ENCODE measurements around the gene LMBR1.
"Not testable (repeated sequence)": the region's sequence is repeated elsewhere in the genome, so short reads cannot be mapped to it uniquely, and the experiment has no call there.

Gene LMBR1

GRCh38 chr7:156903232-156903909 lies 10.4 kb upstream of the LMBR1 start:
- no peak for DNase-seq (ENCODE audit: low spot score)

DNA sequence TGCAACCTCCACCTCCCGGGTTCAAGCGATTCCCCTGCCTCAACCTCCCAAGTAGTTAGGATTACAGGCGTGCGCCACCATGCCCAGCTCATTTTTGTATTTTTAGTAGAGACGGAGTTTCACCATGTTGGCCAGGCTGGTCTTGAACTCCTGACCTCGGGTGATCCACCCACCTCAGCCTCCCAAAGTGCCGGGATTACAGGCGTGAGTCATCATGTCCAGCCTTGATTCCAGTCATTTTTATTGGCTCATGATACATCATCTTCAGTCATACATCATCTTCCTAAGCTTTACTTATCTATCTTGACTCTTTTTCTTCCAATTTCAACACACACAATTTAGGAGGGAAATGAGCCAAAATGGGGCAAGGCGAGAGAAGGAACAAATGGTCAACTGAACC lies 7.1 kb upstream of the LMBR1 start:
- not testable (repeated sequence) for DNase-seq (ENCODE audit: low spot score)

GRCh38 chr7:156898938-156899337 lies 6.0 kb upstream of the LMBR1 start:
- no peak for DNase-seq (ENCODE audit: low spot score)

GRCh38 chr7:156897673-156898072 lies 4.7 kb upstream of the LMBR1 start:
- no peak for DNase-seq (ENCODE audit: low spot score)

DNA sequence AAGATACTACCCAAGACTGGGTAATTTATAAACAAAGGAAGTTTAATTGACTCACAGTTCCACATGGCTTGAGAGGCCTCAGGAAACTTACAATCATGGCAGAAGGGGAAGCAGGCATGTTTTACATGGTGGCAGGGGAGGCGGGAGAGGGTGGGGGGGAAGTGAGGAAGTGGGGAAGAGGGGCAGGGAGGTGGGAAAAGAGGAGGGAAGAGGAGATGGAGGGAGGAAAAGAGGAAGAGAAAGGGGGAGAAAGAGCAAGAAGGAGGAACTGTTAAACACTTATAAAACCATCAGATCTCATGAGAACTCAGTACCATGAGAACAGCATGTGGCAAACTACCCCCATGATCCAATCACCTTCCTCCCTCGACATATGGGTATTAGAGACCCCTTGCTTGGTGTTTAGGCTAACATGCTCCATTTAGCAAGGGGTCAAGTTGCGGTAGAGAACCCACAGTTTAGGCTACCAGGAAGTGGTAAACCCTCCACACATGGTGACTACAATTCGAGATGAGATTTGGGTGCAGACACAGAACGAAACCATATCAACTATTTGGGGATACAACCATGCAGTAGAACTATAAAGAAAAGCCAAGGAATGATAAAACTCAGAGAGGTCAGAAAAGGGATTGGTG lies 3.5 kb upstream of the LMBR1 start:
- no peak for DNase-seq (ENCODE audit: low spot score)

DNA sequence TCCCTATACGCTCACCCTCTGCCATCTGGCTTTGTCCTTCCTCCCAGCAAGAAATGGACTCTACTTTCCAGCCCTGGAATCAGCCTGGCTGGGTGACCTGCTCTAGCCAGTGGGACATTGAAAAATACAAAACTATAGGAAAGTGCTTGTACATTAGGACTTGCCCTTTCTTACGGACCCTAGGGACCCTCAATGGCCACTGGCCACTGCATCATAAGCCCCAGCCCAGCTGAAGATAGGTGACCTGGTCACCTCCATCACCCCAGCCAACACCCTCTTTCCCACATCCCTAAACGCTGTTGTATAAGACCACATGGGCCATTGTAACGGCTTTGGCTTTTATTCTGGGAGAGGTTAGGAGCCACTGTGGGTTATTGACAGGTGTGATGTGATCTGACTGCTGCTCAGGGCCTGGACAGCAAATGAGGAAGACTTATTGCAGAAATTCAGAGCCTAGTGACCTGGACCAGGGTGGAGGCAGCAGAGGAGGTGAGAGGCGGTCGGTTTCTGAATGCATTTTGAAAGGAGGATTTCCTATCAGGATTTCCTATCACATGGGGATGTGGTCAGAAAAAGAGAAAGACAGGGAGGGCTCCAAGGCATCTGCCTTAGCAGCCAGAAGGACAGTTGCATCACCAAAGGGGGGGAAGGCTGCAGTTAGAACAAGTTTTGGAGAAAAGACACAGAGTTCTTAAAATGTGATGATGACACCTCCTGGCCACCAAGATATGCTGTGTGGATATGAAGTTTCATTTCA lies 2.2 kb upstream of the LMBR1 start:
- no peak for DNase-seq (ENCODE audit: low spot score)

- no peak for DNase-seq (ENCODE audit: low spot score)
These were observed 742 bp downstream of the LMBR1 start for GRCh38 chr7:156892081-156892800.

DNA sequence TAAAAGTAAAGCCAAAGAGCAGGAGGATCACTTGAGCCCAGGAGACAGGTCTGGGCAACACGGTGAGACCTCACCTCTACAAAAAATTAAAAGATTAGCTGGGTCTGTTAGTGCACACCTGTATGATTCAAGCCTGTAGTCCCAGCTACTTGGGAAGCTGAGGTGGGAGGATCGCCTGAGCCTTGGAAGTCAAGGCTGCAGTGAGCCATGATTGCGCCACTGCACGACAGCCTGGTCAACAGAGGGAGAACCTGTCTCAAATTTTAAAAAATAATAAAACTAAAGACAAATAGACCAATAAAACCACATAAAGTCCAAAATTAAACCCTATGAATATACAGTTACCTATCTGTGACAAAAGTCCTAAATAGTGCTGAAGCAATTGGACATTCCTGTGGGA lies 3.2 kb downstream of the LMBR1 start:
- DNase-seq (ENCODE audit: low spot score) = no peak

- DNase-seq (ENCODE audit: low spot score) = no peak
These were observed 3.9 kb downstream of the LMBR1 start for GRCh38 chr7:156889089-156889488.

DNA sequence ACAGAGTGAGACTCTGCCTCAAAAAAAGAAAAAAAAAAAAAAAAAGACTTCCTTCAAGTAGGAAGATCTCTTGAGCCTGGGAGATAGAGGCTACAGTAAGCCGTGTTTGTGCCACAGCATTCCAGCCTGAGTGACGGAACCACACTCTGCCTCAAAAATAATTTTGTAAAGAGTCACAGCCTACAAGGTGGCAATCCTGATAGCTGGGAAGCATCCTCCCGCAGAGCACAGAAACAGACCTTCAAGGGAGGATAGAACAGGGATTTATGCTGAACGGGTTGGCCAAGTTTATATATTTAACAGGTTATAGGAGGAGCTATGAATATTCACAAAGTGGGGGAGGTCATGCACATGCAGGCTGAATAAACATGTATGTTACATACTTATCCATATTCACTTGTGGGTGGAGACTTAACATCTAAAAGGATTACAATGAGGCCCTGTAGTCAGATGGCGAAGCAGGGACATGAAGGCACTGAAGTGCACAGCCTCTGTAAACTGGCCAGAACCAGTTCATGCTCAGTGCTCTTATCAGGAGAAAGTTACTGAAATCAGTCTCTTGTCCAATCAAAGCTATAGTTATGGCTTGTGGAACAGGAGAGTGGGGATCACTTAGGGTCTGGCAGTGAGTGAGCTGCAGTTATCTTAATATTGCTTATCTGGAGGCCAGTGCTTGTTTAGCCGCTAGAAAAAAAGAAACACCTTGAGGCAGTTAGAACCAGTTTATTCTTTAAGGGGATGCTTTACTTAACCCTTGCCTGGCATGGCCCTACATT lies 6.8 kb downstream of the LMBR1 start:
- no peak for DNase-seq (ENCODE audit: low spot score)

GRCh38 chr7:156881679-156882078 lies 11.3 kb downstream of the LMBR1 start:
- no peak for DNase-seq (ENCODE audit: low spot score)

DNA sequence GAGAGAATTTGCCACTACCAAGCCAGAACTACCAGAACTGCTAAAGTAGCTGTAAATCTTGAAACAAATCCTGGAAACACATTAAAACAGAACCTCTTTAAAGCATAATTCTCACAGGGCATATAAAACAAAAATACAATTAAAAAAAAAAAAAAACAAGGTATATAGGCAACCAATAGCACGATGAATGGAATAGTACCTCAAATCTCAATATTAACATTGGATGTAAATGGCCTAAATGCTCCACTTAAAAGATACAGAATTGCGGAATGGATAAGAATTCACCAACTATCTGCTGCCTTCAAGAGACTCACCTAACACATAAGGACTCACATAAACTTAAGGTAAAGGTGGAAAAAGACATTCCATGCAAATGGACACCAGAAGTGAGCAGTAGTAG lies 17.2 kb downstream of the LMBR1 start:
- DNase-seq (ENCODE audit: low spot score) = no peak

- DNase-seq (ENCODE audit: low spot score) = not testable (repeated sequence)
These were observed 24.6 kb downstream of the LMBR1 start for GRCh38 chr7:156868363-156868762.

DNA sequence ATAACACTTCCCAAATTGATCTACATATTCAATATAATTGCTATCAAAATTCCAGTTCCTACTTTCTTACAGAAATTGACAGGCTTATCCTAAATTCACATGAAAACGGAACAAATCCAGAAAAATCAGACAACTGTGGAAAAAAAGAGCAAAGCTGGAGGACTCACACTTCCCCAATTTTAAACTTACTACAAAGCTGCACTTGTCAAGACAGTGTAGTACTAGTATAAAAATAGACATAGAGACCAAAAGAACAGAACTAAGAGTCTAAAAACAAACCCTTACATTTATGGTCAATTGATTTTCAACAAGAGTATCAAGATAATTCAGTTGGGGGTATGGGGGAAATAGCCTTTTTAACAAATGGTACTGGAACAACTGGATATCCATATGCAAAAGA lies 27.5 kb downstream of the LMBR1 start:
- DNase-seq (ENCODE audit: low spot score) = peak; percentile 2

DNA sequence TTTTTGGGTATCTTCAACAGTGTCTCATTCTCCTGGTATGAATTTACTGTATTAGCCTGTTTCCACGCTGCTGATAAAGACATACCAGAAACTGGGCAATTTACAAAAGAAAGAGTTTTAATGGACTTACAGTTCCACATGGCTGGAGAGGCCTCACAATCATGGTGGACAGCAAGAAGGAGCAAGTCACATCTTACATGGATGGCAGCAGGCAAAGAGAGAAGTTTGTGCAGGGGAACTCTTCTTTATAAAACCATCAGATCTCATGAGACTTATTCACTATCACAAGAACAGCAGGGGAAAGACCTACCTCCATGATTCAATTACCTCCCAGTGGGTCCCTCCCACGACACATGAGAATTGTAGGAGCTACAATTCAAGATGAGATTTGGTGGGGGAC lies 31.0 kb downstream of the LMBR1 start:
- DNase-seq (ENCODE audit: low spot score) = not testable (repeated sequence)

DNA sequence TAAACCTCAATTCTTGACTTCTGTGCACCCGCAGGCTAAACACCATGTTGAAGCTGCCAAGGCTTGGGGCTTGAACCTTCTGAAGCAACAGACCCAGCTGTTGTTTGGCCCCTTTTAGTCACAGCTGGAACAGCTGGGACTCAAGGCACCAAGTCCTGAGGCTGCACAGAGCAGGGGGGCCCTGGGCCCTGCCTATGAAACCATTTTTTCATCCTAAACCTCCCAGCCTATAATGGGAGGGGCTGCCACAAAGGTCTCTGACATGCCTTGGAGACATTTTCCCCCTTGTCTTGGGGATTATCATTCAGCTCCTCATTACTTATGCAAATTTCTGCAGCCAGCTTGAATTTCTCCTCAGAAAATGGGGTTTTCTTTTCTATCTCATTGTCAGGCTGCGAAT lies 31.8 kb downstream of the LMBR1 start:
- no peak for DNase-seq (ENCODE audit: low spot score)

DNA sequence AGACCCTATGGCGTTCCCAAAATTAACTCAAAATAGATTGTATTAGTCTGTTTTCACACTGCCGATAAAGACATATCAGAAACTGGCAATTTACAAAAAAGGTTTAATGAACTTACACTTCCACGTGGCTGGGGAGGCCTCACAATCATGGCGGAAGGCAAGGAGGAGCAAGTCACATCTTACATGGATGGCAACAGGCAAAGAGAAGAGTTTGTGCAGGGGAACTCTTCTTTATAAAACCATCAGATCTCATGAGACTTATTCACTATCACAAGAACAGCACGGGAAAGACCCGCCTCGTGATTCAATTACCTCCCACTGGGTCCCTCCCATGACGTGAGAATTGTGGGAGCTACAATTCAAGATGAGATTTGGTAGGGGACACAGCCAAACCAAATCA lies 32.9 kb downstream of the LMBR1 start:
- not testable (repeated sequence) for DNase-seq (ENCODE audit: low spot score)

DNA sequence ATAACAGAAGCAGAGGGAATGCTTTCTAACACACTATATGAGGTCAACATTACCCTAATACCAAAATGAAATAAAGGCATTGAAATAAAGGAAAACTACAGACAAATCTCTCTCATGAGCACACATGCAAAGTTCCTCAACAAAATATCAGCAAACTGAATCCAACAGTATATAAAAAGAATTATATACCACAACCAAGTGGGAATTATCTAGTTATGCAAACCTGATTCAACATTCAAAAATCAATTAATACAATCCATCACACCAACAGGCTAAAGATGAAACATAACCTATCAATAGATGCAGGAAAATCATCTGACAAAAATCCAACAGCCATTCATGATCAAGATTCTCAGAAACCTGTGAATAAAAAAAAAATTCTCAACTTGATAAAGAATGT lies 34.5 kb downstream of the LMBR1 start:
- no peak for DNase-seq (ENCODE audit: low spot score)

DNA sequence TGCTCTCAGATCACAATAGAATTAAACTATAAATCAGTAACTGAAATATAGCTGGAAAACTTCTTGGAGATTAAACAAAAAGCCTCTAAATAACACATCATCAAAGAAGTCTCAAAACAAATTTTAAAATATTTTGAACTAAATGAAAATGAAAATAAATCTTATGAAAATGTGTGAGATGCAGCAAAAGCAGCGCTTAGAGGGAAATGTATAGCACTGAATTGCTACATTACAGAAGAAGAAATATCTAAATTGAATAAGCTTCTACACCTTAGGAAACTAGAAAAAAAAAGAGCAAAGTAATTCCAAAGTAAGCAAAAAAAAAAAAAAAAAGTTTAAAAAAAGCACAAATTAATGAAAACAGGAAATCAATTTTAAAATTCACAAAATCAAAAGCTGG lies 35.2 kb downstream of the LMBR1 start:
- no peak for DNase-seq (ENCODE audit: low spot score)

GRCh38 chr7:156854654-156855053 lies 38.3 kb downstream of the LMBR1 start:
- DNase-seq (ENCODE audit: low spot score) = no peak

- no peak for DNase-seq (ENCODE audit: low spot score)
These were observed 44.0 kb downstream of the LMBR1 start for GRCh38 chr7:156848979-156849378.
